Measurements from ENCODE around the gene HOXD10. TPM values are rescaled to one million over a fixed set of nuclear protein-coding genes. Genes with fewer than 3 reads are reported as not detected.

The HOXD10 gene
- total RNA-seq, 1 experiment from 2014 or later, result not detected

DNA sequence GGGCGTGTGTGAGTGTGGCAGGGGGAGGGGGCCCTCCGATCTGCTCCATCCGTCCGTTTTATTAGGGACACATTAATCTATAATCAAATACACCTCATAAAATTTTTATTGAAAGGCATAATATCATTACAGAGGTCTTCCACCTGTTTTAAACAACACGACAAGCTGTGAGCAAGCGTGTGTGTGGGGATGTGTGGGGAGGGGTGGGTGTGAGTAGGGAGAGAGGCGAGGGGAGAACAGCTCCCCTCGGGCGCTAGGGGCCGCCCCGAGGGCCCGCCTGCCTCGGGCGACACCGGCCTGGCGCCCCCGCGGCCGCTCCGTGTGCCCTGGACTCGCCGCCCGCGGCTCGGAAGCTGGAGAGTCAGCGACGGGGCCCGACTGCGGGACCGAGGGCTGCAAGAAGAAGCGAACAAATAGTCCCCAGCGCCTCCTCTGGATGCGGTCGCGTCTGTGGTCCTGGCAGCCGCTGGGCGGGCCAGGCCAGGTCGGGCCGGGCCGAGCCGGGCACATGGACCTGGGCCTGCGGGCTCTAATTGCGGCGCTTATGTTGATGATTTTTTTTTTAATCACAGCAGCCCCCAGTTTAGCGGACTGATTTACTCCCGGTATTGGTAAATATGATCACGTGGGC is 5.6 kb downstream of the HOXD10 start:
- ATAC-seq (no peak), DNase-seq (ENCODE audit: low read depth, low spot score) (no peak)
- no peak overlapping the region for H3K27ac ChIP-seq (ENCODE audit: low read length)
- peaks cover 5% of the 10 kb centered on the region for H3K4me1 ChIP-seq (ENCODE audit: control insufficient read depth, insufficient read depth, low read length)
- ChIA-PET CTCF (no interaction called here), POLR2A (no interaction called here)
- no peaks in the 10 kb centered on the region for H3K36me3 ChIP-seq (ENCODE audit: control insufficient read depth, insufficient read depth, low read length)
- BruUV-seq (replicated peaks), result no TSS peak
- no peak for TF ChIP-seq TCF7L2 (IDR thresholded peaks at IDR 0.05; ENCODE audit: low read depth, low read length)
- TF ChIP-seq, protein P1, sequence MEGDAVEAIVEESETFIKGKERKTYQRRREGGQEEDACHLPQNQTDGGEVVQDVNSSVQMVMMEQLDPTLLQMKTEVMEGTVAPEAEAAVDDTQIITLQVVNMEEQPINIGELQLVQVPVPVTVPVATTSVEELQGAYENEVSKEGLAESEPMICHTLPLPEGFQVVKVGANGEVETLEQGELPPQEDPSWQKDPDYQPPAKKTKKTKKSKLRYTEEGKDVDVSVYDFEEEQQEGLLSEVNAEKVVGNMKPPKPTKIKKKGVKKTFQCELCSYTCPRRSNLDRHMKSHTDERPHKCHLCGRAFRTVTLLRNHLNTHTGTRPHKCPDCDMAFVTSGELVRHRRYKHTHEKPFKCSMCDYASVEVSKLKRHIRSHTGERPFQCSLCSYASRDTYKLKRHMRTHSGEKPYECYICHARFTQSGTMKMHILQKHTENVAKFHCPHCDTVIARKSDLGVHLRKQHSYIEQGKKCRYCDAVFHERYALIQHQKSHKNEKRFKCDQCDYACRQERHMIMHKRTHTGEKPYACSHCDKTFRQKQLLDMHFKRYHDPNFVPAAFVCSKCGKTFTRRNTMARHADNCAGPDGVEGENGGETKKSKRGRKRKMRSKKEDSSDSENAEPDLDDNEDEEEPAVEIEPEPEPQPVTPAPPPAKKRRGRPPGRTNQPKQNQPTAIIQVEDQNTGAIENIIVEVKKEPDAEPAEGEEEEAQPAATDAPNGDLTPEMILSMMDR (IDR thresholded peaks at IDR 0.05), result no peak
- TF ChIP-seq REST (IDR thresholded peaks at IDR 0.05; ENCODE audit: insufficient read depth in 1 of 2, low read depth in 2 of 2, low read length in 1 of 2), result no peak
- no peaks in the 10 kb centered on the region for H3K9me3 ChIP-seq (ENCODE audit: control insufficient read depth, insufficient read depth, low read depth, low read length)
- no peaks in the 10 kb centered on the region for H3K27me3 ChIP-seq (ENCODE audit: control insufficient read depth, insufficient read depth, low read length)
- in situ Hi-C loops (cut with HindIII; ENCODE audit: low pct_unique_long_range_greater_than_20kb, low sequenced_read_pairs), result no loop called here
- peak overlapping the region in 1 of 2 experiments; percentile 33; a peak in 1 of 4 replicates for H3K4me3 ChIP-seq (ENCODE audit: low read depth in 2 of 2, low read length in 2 of 2)
- intact Hi-C loops (cut with micrococcal nuclease; ENCODE audit: unreplicated experiment), result loop anchor here (10.0 kb wide), 1 partner anchor 693 kb away; no protein-coding TSS in a partner anchor

DNA sequence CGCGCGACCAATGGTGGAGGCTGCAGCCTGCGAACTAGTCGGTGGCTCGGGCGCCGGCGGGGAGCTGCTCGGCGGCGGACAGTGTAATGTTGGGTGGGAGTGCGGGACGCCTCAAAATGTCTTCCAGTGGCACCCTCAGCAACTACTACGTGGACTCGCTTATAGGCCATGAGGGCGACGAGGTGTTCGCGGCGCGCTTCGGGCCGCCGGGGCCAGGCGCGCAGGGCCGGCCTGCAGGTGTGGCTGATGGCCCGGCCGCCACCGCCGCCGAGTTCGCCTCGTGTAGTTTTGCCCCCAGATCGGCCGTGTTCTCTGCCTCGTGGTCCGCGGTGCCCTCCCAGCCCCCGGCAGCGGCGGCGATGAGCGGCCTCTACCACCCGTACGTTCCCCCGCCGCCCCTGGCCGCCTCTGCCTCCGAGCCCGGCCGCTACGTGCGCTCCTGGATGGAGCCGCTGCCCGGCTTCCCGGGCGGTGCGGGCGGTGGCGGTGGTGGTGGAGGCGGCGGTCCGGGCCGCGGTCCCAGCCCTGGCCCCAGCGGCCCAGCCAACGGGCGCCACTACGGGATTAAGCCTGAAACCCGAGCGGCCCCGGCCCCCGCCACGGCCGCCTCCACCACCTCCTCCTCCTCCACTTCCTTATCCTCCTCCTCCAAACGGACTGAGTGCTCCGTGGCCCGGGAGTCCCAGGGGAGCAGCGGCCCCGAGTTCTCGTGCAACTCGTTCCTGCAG is 6.3 kb downstream of the HOXD10 start, which contains the start of gene HOXD9:
Gene HOXD9, plus strand, starts transcription at position 37 of the 728 bp plus-strand sequence. Its CDS starts 50 bp downstream, at position 87.
- H3K4me3 ChIP-seq (ENCODE audit: low read depth in 2 of 2, low read length in 2 of 2), result peak within 1 kb of the TSS in 1 of 2 experiments; percentile 33; a peak in 1 of 4 replicates
- in situ Hi-C loops (cut with HindIII; ENCODE audit: low pct_unique_long_range_greater_than_20kb, low sequenced_read_pairs), result no loop called here
- no peaks in the 10 kb centered on the region for H3K9me3 ChIP-seq (ENCODE audit: control insufficient read depth, insufficient read depth, low read depth, low read length)
- TF ChIP-seq POLR2AphosphoS5 (IDR thresholded peaks at IDR 0.05; ENCODE audit: low read depth, low read length) (no peak), TCF7L2 (IDR thresholded peaks at IDR 0.05; ENCODE audit: low read depth, low read length) (no peak)
- TF ChIP-seq, protein P1 (IDR thresholded peaks at IDR 0.05), result no peak
- no peaks in the 10 kb centered on the region for H3K27me3 ChIP-seq (ENCODE audit: control insufficient read depth, insufficient read depth, low read length)
- DNase-seq (ENCODE audit: low read depth, low spot score) (no peak), ATAC-seq (no peak)
- no peaks in the 10 kb centered on the region for H3K36me3 ChIP-seq (ENCODE audit: control insufficient read depth, insufficient read depth, low read length)
- H3K27ac ChIP-seq (ENCODE audit: low read length), result no peak within 1 kb of the TSS
- intact Hi-C loops (cut with micrococcal nuclease; ENCODE audit: unreplicated experiment), result loop anchor here (10.0 kb wide), 1 partner anchor 692 kb away; no protein-coding TSS in a partner anchor
- no TSS peak for BruUV-seq (replicated peaks)
- peaks cover 7% of the 10 kb centered on the region for H3K4me1 ChIP-seq (ENCODE audit: control insufficient read depth, insufficient read depth, low read length)
- ChIA-PET CTCF (no interaction called here), POLR2A (no interaction called here)

Measured in Panc1 (cell line).